ENCODE results near the gene ZBTB21.

The ZBTB21 gene

GRCh38 chr21:41966872-41967621, 43.1 kb downstream of the ZBTB21 start:
- Histone ChIP-seq H3K9me3 (no peaks in the 10 kb centered on the region), H3K4me3 (no peak overlapping the region), H3K27ac (no peak overlapping the region), H3K4me1 (no peaks in the 10 kb centered on the region), H3K27me3 (peaks cover 0 to 5% of the 10 kb centered on the region in 2 donors), H3K36me3 (no peaks in the 10 kb centered on the region)
- TF ChIP-seq CTCF (IDR thresholded peaks at IDR 0.05) = no peak
- intact Hi-C loops (cut with DNase I; ENCODE audit: low total_unique reads) = no loop called here
- DNase-seq = no peak

- Histone ChIP-seq H3K4me1 (no peaks in the 10 kb centered on the region), H3K4me3 (no peak overlapping the region), H3K27ac (no peak overlapping the region), H3K27me3 (peaks cover 0 to 5% of the 10 kb centered on the region in 2 donors), H3K36me3 (no peaks in the 10 kb centered on the region), H3K9me3 (no peaks in the 10 kb centered on the region)
- intact Hi-C loops (cut with DNase I; ENCODE audit: low total_unique reads) = no loop called here
- DNase-seq = no peak
- TF ChIP-seq CTCF (IDR thresholded peaks at IDR 0.05) = no peak
Observed at GRCh38 chr21:41966041-41966833, 43.9 kb downstream of the ZBTB21 start.

- Histone ChIP-seq H3K4me1 (no peaks in the 10 kb centered on the region), H3K9me3 (no peaks in the 10 kb centered on the region), H3K36me3 (no peaks in the 10 kb centered on the region), H3K4me3 (no peak overlapping the region), H3K27ac (no peak overlapping the region), H3K27me3 (no peaks in the 10 kb centered on the region)
- no peak for TF ChIP-seq CTCF (IDR thresholded peaks at IDR 0.05)
- intact Hi-C loops (cut with DNase I; ENCODE audit: low total_unique reads) = no loop called here
- no peak for DNase-seq
Observed at GRCh38 chr21:41965461-41966013, 44.6 kb downstream of the ZBTB21 start.

GRCh38 chr21:41965045-41965444, 45.1 kb downstream of the ZBTB21 start:
- Histone ChIP-seq H3K4me3 (no peak overlapping the region), H3K27me3 (no peaks in the 10 kb centered on the region), H3K27ac (no peak overlapping the region), H3K4me1 (no peaks in the 10 kb centered on the region), H3K9me3 (no peaks in the 10 kb centered on the region), H3K36me3 (no peaks in the 10 kb centered on the region)
- no peak for DNase-seq
- TF ChIP-seq CTCF (IDR thresholded peaks at IDR 0.05) = no peak
- intact Hi-C loops (cut with DNase I; ENCODE audit: low total_unique reads) = no loop called here

GRCh38 chr21:41964171-41964570, 46.0 kb downstream of the ZBTB21 start:
- no peak for DNase-seq
- no peak for TF ChIP-seq CTCF (IDR thresholded peaks at IDR 0.05)
- no peak overlapping the region for H3K27ac ChIP-seq
- H3K9me3 ChIP-seq = no peaks in the 10 kb centered on the region
- intact Hi-C loops (cut with DNase I; ENCODE audit: low total_unique reads) = loop anchor here (5.0 kb wide), 1 partner anchor 48 kb away; the partner anchor contains the start of gene ZBTB21
- H3K36me3 ChIP-seq = no peaks in the 10 kb centered on the region
- H3K4me3 ChIP-seq = no peak overlapping the region
- H3K4me1 ChIP-seq = peaks cover 0 to 9% (median 3%) of the 10 kb centered on the region in 4 donors
- no peaks in the 10 kb centered on the region for H3K27me3 ChIP-seq
